HG02678 (cell line): ENCODE measurements around the gene ENKD1.
A peak's percentile ranks its signal among the peaks of the same experiment; 100 is the strongest.

Source experiments
- ATAC-seq: cut with Tn5 transposase; IDR thresholded peaks from one replicate; pipeline ENCODE4 v1.9.1; 2021; ENCODE audit warnings: mild to moderate bottlenecking, moderate library complexity; ENCODE audit not compliant: unreplicated experiment

Gene ENKD1

DNA sequence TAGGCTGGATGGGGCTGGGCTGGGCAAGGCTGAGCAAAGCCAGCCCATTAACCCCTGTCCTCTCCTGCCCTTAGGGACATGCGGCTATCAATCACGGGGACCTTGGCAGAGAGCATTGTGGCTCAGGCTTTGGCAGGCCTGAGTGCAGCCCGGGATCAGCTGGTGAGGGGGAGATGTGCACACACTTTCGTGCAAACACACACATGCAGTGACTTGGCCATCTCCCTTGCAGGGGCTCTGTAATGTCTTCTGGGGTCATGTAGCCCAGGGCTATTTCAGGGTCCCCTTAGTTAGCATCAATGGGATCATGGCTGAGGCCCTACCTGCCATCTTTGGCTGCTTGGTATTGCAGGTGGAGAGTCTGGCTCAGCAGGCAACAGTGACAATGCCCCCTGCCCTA, 14.7 kb downstream of the ENKD1 start:
- ATAC-seq, result no peak

DNA sequence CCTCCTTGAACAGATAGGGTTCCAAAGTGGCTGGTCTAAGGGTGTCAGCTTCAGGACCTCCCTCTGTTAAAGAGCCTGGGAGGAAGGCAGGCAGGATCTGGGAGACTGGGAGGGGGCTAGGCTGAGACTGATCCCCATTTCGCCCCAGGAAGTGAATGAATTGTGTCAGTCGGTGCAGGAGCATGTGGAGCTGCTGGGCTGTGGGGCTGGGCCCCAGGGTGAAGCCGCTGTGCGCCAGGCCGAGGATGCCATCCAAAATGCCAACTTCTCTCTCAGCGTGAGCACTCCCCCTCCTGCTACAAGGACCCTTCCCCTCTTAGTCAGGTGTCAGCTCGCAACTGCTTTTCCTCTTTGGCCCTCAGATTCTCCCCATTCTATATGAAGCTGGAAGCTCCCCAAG, 15.5 kb downstream of the ENKD1 start:
- no peak for ATAC-seq

DNA sequence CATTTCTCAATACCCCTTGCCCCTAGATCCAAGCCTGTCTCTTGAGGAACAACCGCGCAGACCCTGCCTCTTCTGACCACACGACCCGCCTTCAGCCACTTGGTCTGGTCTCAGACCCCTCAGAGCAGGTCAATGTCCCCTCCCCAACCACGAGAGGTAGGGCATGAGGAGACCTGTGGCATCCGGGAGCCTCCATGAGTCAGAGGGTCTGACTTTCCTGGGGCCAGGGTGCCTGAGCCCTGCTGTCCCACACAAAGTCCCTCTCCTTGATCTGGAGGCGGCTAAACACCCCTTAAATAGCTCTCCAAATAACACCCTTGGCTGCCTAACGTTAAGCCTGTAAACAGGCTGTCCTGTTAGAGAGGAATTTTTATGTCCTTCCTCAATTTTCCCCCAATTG, 16.5 kb downstream of the ENKD1 start:
- ATAC-seq, result no peak

DNA sequence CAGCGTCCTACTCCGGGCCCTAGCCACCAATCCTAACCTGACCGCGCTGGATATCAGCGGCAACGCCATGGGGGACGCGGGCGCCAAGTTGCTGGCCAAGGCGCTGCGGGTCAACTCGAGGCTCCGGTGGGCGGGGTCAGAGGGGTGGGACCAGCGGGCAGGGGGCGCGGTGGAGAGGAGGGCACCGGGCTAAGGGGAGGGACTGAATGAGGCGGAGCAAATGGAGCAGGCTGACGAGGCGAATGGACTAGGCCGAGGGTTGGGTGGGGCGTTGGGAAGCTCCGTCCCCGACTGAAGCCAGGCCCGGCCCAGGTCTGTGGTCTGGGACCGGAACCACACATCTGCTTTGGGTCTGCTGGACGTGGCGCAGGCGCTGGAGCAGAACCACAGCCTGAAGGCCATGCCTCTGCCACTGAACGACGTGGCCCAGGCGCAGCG, 17.0 kb downstream of the ENKD1 start:
- no peak for ATAC-seq

DNA sequence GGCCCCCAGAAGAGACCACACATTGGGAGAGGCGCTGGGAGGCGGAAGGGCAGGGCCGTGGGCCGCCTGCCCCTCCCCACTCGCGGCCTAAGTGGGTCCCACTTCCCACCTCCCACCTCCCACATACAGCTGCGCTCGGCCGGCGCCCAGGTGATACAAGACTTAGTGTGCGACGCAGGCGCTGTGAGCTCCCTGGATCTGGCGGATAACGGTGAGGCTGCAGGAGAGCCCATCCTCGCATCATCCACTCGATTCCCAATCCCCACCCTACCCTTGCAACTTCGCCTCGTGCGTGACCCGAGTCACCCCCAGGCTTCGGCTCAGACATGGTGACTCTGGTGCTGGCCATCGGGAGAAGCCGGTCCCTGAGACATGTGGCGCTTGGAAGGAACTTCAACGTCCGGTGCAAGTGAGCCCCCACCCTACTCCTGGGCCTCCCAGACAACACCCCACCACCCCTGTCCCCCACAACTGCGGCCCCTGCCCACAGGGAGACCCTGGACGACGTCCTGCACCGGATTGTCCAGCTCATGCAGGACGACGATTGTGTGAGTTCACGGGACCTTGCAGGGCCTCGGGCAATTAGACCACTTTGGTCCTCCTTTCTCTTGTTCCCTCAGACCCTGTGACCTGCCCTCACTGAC, 17.7 kb downstream of the ENKD1 start:
- no peak for ATAC-seq

DNA sequence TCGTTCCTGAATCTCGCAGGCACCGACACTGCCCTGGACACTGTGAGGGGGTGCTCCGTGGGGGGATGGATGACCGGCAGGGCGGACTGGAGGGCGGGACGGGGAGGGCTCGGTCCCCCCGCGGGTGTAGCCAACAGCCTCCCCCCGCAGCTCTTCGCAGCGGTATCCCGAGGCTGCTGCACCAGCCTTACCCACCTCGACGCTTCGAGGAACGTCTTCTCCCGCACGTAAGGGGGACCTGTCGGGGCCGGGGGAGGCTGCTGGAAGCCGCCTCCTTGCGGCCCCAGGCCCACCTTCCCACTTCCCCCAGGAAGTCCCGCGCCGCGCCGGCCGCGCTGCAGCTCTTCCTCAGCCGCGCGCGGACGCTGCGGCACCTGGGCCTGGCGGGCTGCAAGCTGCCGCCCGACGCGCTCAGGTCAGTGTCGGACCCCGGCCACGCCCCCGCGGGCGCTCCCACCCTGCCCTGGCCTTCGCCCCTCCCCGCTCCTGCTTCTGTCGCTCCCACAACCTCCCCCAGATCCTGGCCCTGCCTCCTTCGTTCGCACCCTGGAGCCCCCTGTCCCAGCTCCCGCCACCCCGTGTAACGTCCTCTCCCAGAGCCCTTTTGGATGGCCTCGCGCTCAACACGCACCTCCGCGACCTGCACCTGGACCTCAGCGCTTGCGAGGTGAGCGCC, 18.3 kb downstream of the ENKD1 start:
- no peak for ATAC-seq

DNA sequence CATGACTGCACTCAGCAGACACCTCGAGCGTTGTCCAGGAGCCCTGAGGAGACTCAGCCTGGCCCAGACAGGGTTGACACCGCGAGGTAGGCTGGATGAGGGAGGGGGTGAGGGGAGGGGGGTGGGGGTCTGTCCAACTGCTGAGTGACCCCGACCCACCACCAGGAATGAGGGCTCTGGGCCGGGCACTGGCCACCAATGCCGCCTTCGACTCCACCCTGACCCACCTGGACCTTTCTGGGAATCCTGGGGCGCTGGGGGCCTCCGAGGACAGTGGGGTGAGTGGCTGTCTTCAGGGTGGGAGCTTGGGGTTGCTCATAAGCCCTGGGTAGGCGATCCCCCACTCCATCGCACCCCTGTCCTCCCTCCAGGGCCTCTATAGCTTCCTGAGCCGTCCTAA, 18.9 kb downstream of the ENKD1 start:
- no peak for ATAC-seq

DNA sequence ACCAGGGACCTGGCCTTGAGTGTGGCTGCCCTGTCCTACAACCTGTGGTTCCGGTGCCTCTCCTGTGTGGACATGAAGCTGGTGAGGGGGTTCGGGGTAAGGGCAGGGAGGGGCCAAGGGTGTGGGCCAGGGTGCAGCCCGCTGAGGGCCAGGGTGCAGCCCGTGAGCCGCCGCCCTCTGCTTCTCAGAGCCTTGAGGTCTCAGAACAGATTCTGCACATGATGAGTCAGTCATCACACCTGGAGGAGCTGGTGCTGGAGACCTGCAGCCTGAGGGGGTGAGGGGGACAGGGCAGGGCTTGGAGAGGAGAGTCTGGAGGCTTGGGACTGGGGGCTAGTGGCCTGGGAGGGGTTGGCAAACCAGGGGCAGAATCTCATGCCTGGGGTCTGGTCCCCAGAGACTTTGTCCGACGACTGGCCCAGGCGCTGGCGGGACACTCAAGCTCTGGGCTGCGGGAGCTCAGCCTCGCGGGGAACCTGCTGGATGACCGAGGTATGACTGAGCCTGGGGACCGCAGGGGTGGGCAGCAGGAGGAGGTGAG, 19.4 kb downstream of the ENKD1 start:
- ATAC-seq, result no peak

DNA sequence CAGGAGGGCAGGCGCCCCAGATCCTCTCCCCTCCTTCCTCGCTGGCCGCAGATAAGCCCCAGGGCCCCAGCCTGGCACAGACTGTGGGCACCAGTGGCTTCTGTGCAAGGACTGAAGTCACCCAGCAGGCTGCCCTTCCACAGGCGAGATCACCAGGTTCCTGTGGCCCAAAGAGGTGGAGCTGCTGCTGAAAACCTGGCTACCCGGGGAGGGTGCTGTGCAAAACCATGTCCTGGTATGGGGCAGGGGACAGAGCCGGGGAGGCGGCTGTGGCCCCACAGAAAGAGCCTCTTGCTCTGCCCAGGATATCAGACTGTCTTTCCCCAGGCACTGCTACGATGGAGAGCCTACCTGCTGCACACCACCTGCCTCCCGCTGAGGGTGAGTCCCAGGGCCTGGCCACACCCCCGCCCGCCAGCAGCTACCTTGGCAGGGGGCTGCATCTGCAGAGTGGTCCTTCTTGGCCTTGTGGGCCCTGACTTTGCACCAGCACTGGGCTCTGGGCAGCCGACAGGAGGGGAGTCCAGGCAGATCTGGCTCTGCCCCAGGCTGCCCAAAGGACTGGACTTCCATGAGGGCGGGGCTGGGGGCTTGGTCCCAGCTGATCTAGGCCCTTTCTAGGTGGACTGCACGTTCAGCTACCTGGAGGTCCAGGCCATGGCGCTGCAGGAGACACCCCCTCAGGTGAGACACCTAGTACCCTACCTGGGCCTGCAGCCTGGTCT, 21.0 kb downstream of the ENKD1 start:
- peak; percentile 20 for ATAC-seq

DNA sequence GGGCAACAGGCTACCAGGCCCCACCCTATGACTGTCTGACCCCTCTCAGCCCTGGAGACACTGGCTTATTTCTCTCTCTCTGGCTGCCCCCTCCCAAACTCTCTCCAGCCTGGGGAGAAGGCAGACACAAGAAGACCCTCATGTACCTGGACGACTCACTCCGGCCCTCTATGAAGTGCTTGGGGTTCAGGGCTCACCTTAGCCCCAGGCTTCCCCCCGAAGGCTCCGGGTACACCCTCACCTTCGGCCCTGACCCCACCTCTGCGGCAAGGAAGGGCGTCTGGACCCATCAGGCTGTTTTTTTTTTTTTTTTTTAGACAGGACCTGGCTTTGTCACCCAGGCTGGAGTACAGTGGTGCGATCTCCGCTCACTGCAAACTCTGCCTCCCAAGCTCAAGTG, 22.5 kb downstream of the ENKD1 start:
- ATAC-seq, result no peak

DNA sequence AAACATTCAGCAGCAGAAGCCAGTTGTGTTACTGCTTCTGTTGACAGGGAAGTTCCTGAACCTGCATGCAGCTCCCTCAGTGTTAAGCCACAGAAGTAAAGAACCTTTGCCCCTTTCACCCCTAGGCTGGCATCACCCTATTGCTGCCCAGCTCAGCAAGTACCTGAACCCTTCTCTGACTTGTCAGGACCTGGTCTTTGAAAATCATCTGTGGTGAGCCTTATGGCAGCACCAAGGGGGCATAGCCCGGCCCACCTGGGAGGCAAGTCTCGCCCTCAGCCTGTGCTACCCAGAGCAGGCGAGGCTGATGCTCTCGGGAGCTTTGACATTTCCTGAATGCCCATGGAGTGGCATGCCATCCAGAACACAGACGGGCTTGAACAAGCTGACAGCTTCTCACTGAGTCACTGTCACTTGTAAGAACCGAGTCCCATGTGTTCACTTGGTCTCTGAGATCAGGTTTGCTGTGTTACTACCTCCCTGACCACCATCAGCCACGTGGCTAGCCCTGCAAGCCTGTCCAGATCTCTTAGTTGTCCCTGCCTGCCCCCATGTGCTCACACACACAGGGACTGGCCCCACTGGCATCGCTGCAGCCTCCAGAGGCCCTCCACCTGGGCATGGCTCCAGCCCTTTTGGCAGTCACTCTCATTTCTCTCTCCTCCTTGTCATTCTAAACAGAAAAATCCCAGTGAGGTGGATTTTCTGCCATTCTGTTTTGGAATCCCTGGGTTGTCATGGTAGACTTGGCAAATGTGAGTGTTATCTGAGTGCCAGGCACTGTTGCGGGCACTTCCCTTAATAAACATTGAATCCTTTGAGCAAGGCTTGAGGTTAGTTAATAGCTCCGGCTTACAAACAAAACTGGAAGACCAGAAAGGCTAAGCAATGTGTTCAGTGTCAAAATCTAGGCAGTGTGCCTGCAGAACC, 24.5 kb downstream of the ENKD1 start:
- ATAC-seq, result no peak

DNA sequence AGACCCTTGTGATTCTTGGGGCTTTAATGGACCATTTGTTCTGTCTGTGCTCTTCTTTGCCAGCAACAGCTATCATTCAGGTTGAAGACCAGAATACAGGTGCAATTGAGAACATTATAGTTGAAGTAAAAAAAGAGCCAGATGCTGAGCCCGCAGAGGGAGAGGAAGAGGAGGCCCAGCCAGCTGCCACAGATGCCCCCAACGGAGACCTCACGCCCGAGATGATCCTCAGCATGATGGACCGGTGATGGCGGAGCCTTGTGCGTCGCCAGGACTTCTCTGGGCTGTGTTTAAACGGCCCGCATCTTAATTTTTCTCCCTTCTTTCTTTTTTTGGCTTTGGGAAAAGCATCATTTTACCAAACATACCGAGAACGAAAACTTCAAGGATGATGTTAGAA, 28.9 kb downstream of the ENKD1 start:
- ATAC-seq, result no peak

DNA sequence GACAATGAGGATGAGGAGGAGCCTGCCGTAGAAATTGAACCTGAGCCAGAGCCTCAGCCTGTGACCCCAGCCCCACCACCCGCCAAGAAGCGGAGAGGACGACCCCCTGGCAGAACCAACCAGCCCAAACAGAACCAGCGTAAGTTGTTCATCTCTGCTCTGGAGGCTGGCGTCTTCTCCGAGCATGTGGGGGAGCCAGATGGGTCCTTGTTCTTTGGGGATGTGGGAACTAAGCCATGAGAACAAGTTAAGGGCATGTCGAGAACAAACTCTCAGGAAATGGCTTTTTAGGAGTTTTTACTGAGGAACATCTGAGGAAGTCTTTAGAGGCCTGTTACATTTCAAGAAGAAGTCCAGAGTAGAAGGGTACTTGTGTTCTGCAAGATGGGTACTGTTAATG, 29.8 kb downstream of the ENKD1 start:
- ATAC-seq, result no peak

DNA sequence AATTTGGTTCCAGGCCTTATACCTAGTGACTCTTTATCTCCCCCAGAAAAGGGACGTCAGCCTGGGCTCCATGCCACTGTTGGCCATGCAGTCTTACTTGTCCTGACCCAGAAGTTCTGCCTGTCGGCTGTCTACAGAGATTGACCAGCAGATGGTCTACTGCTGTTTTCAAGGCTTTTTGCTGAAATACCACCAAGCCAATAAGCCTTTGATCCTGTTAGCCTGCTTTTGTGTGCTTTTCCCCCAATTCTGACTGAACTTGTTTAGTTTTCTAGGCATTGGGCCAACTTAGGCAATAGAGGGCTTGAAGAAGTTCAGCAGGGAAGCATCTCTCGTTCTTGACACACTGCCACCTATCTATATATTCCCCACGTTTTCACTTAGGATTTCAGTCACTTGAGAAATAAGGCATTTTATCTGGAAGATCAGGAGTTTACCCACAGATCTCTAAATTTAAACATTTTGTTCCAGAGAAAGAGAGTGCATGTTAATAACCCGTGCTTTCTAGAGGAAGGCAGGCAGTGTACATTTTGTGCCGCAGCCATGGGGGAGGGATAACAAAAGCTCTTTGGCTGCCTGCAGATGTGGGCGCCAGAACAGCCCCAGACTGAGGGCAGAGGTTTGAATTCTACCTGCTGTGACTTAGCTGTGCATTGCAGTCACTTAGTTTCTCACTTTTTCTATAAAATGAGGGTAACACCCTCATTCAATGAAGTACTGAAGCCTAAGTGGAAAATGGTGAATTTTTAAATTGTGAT, 34.0 kb downstream of the ENKD1 start:
- ATAC-seq, result no peak

DNA sequence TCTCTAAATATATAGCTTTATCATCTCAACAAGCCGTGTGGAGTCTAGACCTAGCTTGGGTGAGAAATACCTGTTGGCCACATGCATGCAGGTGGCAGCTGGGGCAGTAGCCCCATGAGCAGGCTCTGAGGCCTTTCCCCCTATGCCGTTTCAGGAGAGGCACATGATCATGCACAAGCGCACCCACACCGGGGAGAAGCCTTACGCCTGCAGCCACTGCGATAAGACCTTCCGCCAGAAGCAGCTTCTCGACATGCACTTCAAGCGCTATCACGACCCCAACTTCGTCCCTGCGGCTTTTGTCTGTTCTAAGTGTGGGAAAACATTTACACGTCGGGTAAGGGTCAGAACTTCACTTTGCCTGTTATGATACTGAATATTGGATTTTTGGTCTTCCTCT, 38.3 kb downstream of the ENKD1 start:
- no peak for ATAC-seq

DNA sequence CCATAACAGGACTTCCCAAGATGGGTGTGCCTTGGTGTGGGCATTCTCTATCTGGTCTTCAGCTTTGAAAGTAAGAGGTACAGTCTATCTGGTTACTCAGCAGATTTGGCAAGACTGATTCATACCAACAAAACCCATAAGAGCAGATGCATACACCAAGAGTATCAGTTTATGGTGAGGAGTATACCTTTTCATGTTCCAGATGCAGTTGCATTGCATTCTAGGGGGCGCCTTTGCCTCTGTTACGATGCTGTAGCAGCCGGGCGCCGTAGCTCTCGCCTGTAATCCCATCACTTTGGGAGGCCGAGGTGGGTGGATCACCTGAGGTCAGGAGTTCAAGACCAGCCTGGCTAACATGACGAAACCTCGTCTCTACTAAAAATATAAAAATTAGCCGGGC, 52.7 kb downstream of the ENKD1 start:
- ATAC-seq, result no peak
